IMR-90 (cell line): ENCODE data around the gene CLPX. TPM values are rescaled to one million over a fixed set of nuclear protein-coding genes. Genes with fewer than 3 reads are reported as not detected.
A peak's percentile ranks its signal among the peaks of the same experiment; 100 is the strongest.

Experiments
- ATAC-seq: fragments of 200-7000 bp; cut with Tn5 transposase; 2 replicates; pipeline ENCODE4 v1.9.1; 2020; ENCODE audit warnings: low read depth, mild to moderate bottlenecking, moderate library complexity
- Bru-seq: library from RNA; stranded (reverse); fragments of 400-500 nt; gene quantifications from one replicate; lab custom pipeline; 2021; lab: Mats Ljungman, UMichigan
- BruChase-seq, 2 experiments: library from RNA; stranded (reverse); fragments of 400-500 nt; gene quantifications; one replicate each; lab custom pipeline; 2021; lab: Mats Ljungman, UMichigan
- BruUV-seq: library from RNA; stranded (reverse); fragments of 400-500 nt; replicated peaks from 2 replicates; lab custom pipeline; 2021; lab: Mats Ljungman, UMichigan
- CTCF ChIA-PET: fragments of 300-600 bp; formaldehyde crosslinking; extraction: SDS; loops from one replicate; lab custom pipeline; 2021; ENCODE audit warnings: antibody characterized with exemption; lab: Yijun Ruan, JAX
- POLR2A ChIA-PET: fragments of 300-600 bp; sonication (Branson Sonifier 250); formaldehyde crosslinking; loops from one replicate; lab custom pipeline; 2022; ENCODE audit warnings: antibody characterized with exemption; ENCODE audit not compliant: unreplicated experiment; lab: Charles Lee
- DNase-seq: peaks from one replicate; pipeline ENCODE4 v3.0.0; 2013
- H2AFZ ChIP-seq: replicated peaks from 2 replicates; pipeline ENCODE3; 2013; ENCODE audit warnings: low read length, mild to moderate bottlenecking; ENCODE audit not compliant: poor library complexity
- H2AK5ac ChIP-seq: 2 replicates; pipeline ENCODE4 v1.6.1; 2013; ENCODE audit warnings: low read depth, low read length, inconsistent platforms
- H2AK9ac ChIP-seq: replicated peaks from 2 replicates; pipeline ENCODE3; 2013; ENCODE audit warnings: mild to moderate bottlenecking, low read depth, low read length, moderate library complexity; ENCODE audit not compliant: poor library complexity
- H2BK120ac ChIP-seq: 2 replicates; pipeline ENCODE4 v1.6.1; 2013; ENCODE audit warnings: low read depth, low read length, inconsistent platforms
- H2BK15ac ChIP-seq: 3 replicates; pipeline ENCODE4 v1.6.1; 2013; ENCODE audit warnings: low read depth, low read length, inconsistent platforms
- H2BK20ac ChIP-seq: 2 replicates; pipeline ENCODE4 v1.6.1; 2013; ENCODE audit warnings: low read depth, mild to moderate bottlenecking, inconsistent platforms, low read length, moderate library complexity
- H2BK5ac ChIP-seq: 2 replicates; pipeline ENCODE4 v1.6.1; 2013; ENCODE audit warnings: mild to moderate bottlenecking, low read depth, low read length, inconsistent platforms; ENCODE audit not compliant: poor library complexity, severe bottlenecking
- H3K14ac ChIP-seq: replicated peaks from 2 replicates; pipeline ENCODE4 v1.6.1; 2013; ENCODE audit warnings: low read depth, low read length, inconsistent platforms
- H3K18ac ChIP-seq: 2 replicates; pipeline ENCODE4 v1.6.1; 2013; ENCODE audit warnings: low read depth, low read length, control low read depth
- H3K23ac ChIP-seq: 2 replicates; pipeline ENCODE4 v1.6.1; 2013; ENCODE audit warnings: low read depth, low read length, inconsistent platforms
- H3K27ac ChIP-seq: 2 replicates; pipeline ENCODE4 v1.5.1; 2013; ENCODE audit warnings: mild to moderate bottlenecking, control low read depth, low read length; ENCODE audit not compliant: insufficient read depth
- H3K27me3 ChIP-seq: 2 replicates; pipeline ENCODE4 v1.6.1; 2013; ENCODE audit warnings: low read length; ENCODE audit not compliant: control insufficient read depth, insufficient read depth
- H3K36me3 ChIP-seq: 2 replicates; pipeline ENCODE4 v1.6.1; 2013; ENCODE audit warnings: low read length, mixed read lengths; ENCODE audit not compliant: control insufficient read depth, insufficient read depth
- H3K4ac ChIP-seq: 2 replicates; pipeline ENCODE4 v1.6.1; 2013; ENCODE audit warnings: low read depth, low read length, inconsistent platforms
- H3K4me1 ChIP-seq: 2 replicates; pipeline ENCODE4 v1.6.1; 2013; ENCODE audit warnings: low read length, mixed read lengths; ENCODE audit not compliant: control insufficient read depth, insufficient read depth
- H3K4me2 ChIP-seq: 2 replicates; pipeline ENCODE4 v1.6.1; 2013; ENCODE audit warnings: low read depth, mild to moderate bottlenecking, control low read depth, low read length, moderate library complexity
- H3K4me3 ChIP-seq: 2 replicates; pipeline ENCODE4 v1.5.1; 2013; ENCODE audit warnings: low read depth, mild to moderate bottlenecking, control low read depth, low read length, moderate library complexity; ENCODE audit not compliant: insufficient read depth
- H3K56ac ChIP-seq: 2 replicates; pipeline ENCODE4 v1.6.1; 2013; ENCODE audit warnings: low read length, inconsistent platforms; ENCODE audit not compliant: insufficient read depth; ENCODE audit errors: extremely low read depth
- H3K79me1 ChIP-seq, 2 experiments: 2 replicates each; pipeline ENCODE4 v1.6.1; 2013; ENCODE audit warnings: low read length in 2 of 2, inconsistent platforms in 1 of 2, low read depth in 1 of 2
- H3K9ac ChIP-seq: 2 replicates; pipeline ENCODE4 v1.6.1; 2013; ENCODE audit warnings: low read depth, low read length, control low read depth
- H3K9me1 ChIP-seq: 2 replicates; pipeline ENCODE4 v1.6.1; 2013; ENCODE audit warnings: low read length, inconsistent platforms; ENCODE audit not compliant: insufficient read depth
- H3K9me3 ChIP-seq: 2 replicates; pipeline ENCODE4 v1.6.1; 2013; ENCODE audit warnings: low read length; ENCODE audit not compliant: control insufficient read depth, insufficient read depth
- H4K20me1 ChIP-seq: 2 replicates; pipeline ENCODE4 v1.6.1; 2013; ENCODE audit warnings: low read length, inconsistent platforms; ENCODE audit not compliant: insufficient read depth
- H4K5ac ChIP-seq: 2 replicates; pipeline ENCODE4 v1.6.1; 2013; ENCODE audit warnings: mild to moderate bottlenecking, low read depth, low read length, control low read depth
- H4K8ac ChIP-seq, 2 experiments: 2 replicates each; pipeline ENCODE4 v1.6.1; 2013; ENCODE audit warnings: low read depth in 2 of 2, low read length in 2 of 2, control low read depth in 1 of 2, inconsistent platforms in 1 of 2
- H4K91ac ChIP-seq: 2 replicates; pipeline ENCODE4 v1.6.1; 2013; ENCODE audit warnings: low read depth, low read length, inconsistent platforms; ENCODE audit not compliant: insufficient read depth
- BHLHE40 ChIP-seq: fragments of 150-350 bp; IDR thresholded peaks from 2 replicates; pipeline ENCODE4 v1.6.1; 2016; ENCODE audit warnings: mild to moderate bottlenecking, low read depth, low read length
- CHD1 ChIP-seq: IDR thresholded peaks from 2 replicates; pipeline ENCODE4 v1.6.1; 2012; ENCODE audit warnings: low read depth, low read length, improper control_type of control experiment
- MAFK ChIP-seq: IDR thresholded peaks from 2 replicates; pipeline ENCODE4 v1.6.1; 2012; ENCODE audit warnings: low read depth, low read length, improper control_type of control experiment
- NFE2L2 ChIP-seq: fragments of 150-350 bp; IDR thresholded peaks from 2 replicates; pipeline ENCODE4 v1.6.1; 2016; ENCODE audit warnings: low read depth, mild to moderate bottlenecking, low read length
- POLR2A ChIP-seq: IDR thresholded peaks from 2 replicates; pipeline ENCODE4 v1.6.1; 2012; ENCODE audit warnings: mild to moderate bottlenecking, low read depth, low read length
- RAD21 ChIP-seq: IDR thresholded peaks from 2 replicates; pipeline ENCODE4 v1.6.1; 2012; ENCODE audit warnings: low read length, improper control_type of control experiment
- RCOR1 ChIP-seq: IDR thresholded peaks from 2 replicates; pipeline ENCODE4 v1.6.1; 2012; ENCODE audit warnings: mild to moderate bottlenecking, low read length, improper control_type of control experiment; ENCODE audit not compliant: insufficient replicate concordance
- RFX5 ChIP-seq: IDR thresholded peaks from 2 replicates; pipeline ENCODE4 v1.8.0; 2012; ENCODE audit warnings: low read depth, mild to moderate bottlenecking, low read length, moderate library complexity
- SMC3 ChIP-seq: fragments of 150-350 bp; IDR thresholded peaks from 2 replicates; pipeline ENCODE4 v1.6.1; 2016; ENCODE audit warnings: low read depth, mild to moderate bottlenecking, antibody characterized with exemption, low read length, moderate library complexity
- WGBS, 2 experiments: methylation state at CpG; one replicate each; pipeline versions ENCODE4 v1.1.5 to v1.1.7; 2013; ENCODE audit warnings: missing lambda C conversion rate in 2 of 2; ENCODE audit not compliant: insufficient read length in 1 of 2; ENCODE audit errors: extremely low coverage in 2 of 2; 5-methylcytosine and 5-hydroxymethylcytosine counted together
- dilution Hi-C: fragments of 300-500 bp; cut with HindIII; formaldehyde crosslinking; loops from one replicate; pipeline ENCODE4 v1.14.3; 2018; ENCODE audit warnings: low sequenced_read_pairs; ENCODE audit not compliant: unreplicated experiment
- in situ Hi-C: fragments of 300-500 bp; cut with MboI; formaldehyde crosslinking; loops from 3 replicates; pipeline ENCODE4 v1.14.3; 2019; ENCODE audit warnings: low sequenced_read_pairs, inconsistent platforms, mixed read lengths
- intact Hi-C: fragments of 100-400 bp; cut with micrococcal nuclease; formaldehyde crosslinking; loops from 2 replicates; pipeline ENCODE4 v1.10.0; 2022
- long read RNA-seq: library from polyadenylated mRNA; unstranded; transcript quantifications from one replicate; pipeline ENCODE4 v2.0.0, GENCODE V29; 2021; ENCODE audit not compliant: unreplicated experiment
- polyA plus RNA-seq, 3 experiments: library from polyadenylated mRNA; depleted of rRNA; stranded (reverse); fragments of >200 nt; gene quantifications; 2 replicates each; pipeline ENCODE4 v1.2.3, GENCODE V29; 2012; ENCODE audit warnings: low replicate concordance in 1 of 3
- total RNA-seq: library from RNA; depleted of rRNA; stranded (reverse); fragments of >200 nt; gene quantifications from 2 replicates; pipeline ENCODE4 v1.2.3, GENCODE V29; 2012; rRNA removed
- TF ChIP-seq, protein P1 (sequence below): conservative IDR thresholded peaks from 2 replicates; pipeline ENCODE4 v1.5.1; 2012; ENCODE audit warnings: mild to moderate bottlenecking, low read depth, low read length, improper control_type of control experiment
- TF ChIP-seq, protein P2 (sequence below): fragments of 150-350 bp; IDR thresholded peaks from 2 replicates; pipeline ENCODE4 v1.6.1; 2016; ENCODE audit warnings: low read depth, mild to moderate bottlenecking, low read length, moderate library complexity, borderline replicate concordance

CLPX gene
- total RNA-seq = 25.8 and 29.4 TPM in 2 replicates
- polyA plus RNA-seq (2012; rRNA removed) = 21.5 and 26.9 TPM in 2 replicates
- 2.4 and 4.8 TPM in 2 replicates for polyA plus RNA-seq (2012; cell fraction: cytosol; rRNA removed)
- 5.0 and 16.3 TPM in 2 replicates for polyA plus RNA-seq (2012; cell fraction: nucleus; rRNA removed; ENCODE audit: low replicate concordance)
- percentile 74 among the genes with signal in this experiment for Bru-seq, nascent RNA
- BruChase-seq, experiment 1, labeled RNA remaining after a 6-hour chase = percentile 75 among the genes with signal in this experiment
- BruChase-seq, experiment 2, labeled RNA remaining after a 2-hour chase = percentile 75 among the genes with signal in this experiment
- long read RNA-seq, full-length matches to known transcripts = 31 of 49 reads
- long read RNA-seq, partial matches to known transcripts = 9 of 49 reads
- long read RNA-seq, other reads (novel, unspliced or antisense) = 9 of 49 reads

DNA sequence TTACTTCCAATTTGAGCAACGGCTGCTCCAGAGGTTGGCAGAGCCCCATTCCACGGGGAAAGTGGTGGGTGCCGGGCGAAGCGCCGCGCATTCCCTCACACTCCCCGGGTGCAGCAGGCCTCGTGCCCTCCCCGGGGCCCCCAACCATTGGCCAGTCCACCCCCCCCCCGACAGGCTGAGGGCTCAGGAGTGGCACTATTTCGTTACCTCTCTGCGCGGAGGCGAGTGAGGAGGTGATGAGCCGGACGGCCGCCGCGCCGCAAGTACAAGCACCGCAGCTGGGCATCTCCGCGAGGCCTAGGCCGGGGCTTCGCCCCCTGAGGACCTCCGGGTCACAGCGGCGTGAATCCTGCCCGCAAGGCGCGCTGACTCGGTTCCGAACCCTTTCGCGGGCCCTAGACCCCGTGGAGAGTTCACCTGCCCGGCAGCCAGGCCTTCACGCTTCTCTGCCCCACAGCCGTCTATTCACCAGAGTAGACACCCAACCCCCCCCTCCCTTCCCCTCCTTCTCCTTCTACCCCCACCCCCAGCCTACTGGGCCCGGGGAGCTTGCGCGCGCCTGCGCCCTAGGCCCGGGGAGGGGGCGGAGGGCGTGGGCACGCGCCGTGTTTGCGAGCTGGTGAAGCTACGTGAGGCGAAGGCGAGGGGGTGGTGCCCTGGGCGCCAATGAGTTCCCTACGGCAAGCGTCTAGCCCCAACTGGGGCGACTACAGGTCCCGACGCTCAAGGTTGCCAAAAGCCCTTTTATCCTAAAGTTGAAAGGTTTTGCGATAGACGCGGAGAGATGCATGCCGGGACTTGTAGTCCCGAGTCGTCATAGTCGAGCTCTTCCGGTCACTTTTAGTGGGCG is at the start of gene CLPX:
Gene CLPX (minus strand): TSS at position 475 of the 850 bp plus-strand sequence. CDS start 189 bp downstream, at position 286.
- intact Hi-C loops (loop anchor here (5.0 kb wide), 1 partner anchor 153 kb away; no protein-coding TSS in a partner anchor), in situ Hi-C loops (no loop called here), dilution Hi-C loops (no loop called here)
- ChIA-PET CTCF (interaction anchor here (1.1 to 2.4 kb wide), 4 partner anchors 84 to 120 kb away, joined by 3 to 7 read pairs (median 6); partner anchors contain the start of gene RNU5B-1), POLR2A (interaction anchor here (0.5 to 1.0 kb wide), 3 partner anchors 113 to 1022 kb away, joined by 4 to 15 read pairs (median 11); partner anchors contain the start of genes PPIB and RNU5B-1)
- Histone ChIP-seq H2AK9ac (peak within 1 kb of the TSS; percentile 96), H3K4ac (peak within 1 kb of the TSS; percentile 84), H3K36me3 (no peaks in the 10 kb centered on the region), H4K20me1 (peaks cover 25% of the 10 kb centered on the region), H2BK5ac (peak within 1 kb of the TSS; percentile 84), H3K27me3 (no peaks in the 10 kb centered on the region), H4K91ac (peak within 1 kb of the TSS; percentile 79), H2AFZ (peak within 1 kb of the TSS; percentile 99), H3K18ac (peak within 1 kb of the TSS; percentile 63), H3K4me1 (no peaks in the 10 kb centered on the region), H3K4me3 (peak within 1 kb of the TSS; percentile 87), H2BK120ac (peak within 1 kb of the TSS; percentile 76), H2BK15ac (peak within 1 kb of the TSS; percentile 6; the same call in 2 of the 3 replicates), H3K79me1 (peaks cover 0 to 30% of the 10 kb centered on the region in 2 experiments), H3K14ac (peak within 1 kb of the TSS; percentile 91), H3K9me3 (no peaks in the 10 kb centered on the region), H3K27ac (peak within 1 kb of the TSS; percentile 94), H2AK5ac (peak within 1 kb of the TSS; percentile 70), H3K9me1 (0 out of 2 replicates have a peak, but pooled peaks cover 6% of the 10 kb centered on the region), H3K4me2 (peak within 1 kb of the TSS; percentile 80), H3K56ac (peak within 1 kb of the TSS; percentile 78), H3K9ac (peak within 1 kb of the TSS; percentile 94), H4K8ac (peak within 1 kb of the TSS; percentile 90 to 98), H2BK20ac (peak within 1 kb of the TSS; percentile 49; the same call in 1 of the 2 replicates), H4K5ac (peak within 1 kb of the TSS; percentile 89), H3K23ac (peak within 1 kb of the TSS; percentile 77; the same call in 1 of the 2 replicates)
- ATAC-seq = peak; percentile 91
- DNase-seq = peak; percentile 89
- no TSS peak for BruUV-seq
- WGBS, 2 experiments = 0% methylated on average over 33 of the region's 70 CpGs; no CpG with 5 or more reads in 1 of the 2 experiments
- TF ChIP-seq SMC3 (no peak), CHD1 (no peak), POLR2A (peak; percentile 76), RFX5 (no peak), MAFK (no peak), NFE2L2 (no peak), RCOR1 (no peak), BHLHE40 (peak; percentile 75), RAD21 (no peak)
- TF ChIP-seq, protein P1, sequence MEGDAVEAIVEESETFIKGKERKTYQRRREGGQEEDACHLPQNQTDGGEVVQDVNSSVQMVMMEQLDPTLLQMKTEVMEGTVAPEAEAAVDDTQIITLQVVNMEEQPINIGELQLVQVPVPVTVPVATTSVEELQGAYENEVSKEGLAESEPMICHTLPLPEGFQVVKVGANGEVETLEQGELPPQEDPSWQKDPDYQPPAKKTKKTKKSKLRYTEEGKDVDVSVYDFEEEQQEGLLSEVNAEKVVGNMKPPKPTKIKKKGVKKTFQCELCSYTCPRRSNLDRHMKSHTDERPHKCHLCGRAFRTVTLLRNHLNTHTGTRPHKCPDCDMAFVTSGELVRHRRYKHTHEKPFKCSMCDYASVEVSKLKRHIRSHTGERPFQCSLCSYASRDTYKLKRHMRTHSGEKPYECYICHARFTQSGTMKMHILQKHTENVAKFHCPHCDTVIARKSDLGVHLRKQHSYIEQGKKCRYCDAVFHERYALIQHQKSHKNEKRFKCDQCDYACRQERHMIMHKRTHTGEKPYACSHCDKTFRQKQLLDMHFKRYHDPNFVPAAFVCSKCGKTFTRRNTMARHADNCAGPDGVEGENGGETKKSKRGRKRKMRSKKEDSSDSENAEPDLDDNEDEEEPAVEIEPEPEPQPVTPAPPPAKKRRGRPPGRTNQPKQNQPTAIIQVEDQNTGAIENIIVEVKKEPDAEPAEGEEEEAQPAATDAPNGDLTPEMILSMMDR = no peak
- TF ChIP-seq, protein P2, sequence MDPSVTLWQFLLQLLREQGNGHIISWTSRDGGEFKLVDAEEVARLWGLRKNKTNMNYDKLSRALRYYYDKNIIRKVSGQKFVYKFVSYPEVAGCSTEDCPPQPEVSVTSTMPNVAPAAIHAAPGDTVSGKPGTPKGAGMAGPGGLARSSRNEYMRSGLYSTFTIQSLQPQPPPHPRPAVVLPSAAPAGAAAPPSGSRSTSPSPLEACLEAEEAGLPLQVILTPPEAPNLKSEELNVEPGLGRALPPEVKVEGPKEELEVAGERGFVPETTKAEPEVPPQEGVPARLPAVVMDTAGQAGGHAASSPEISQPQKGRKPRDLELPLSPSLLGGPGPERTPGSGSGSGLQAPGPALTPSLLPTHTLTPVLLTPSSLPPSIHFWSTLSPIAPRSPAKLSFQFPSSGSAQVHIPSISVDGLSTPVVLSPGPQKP = no peak
